Measurements from ENCODE around the gene DAD1.
A peak's percentile ranks its signal among the peaks of the same experiment; 100 is the strongest.
"Not testable (repeated sequence)": the region's sequence is repeated elsewhere in the genome, so short reads cannot be mapped to it uniquely, and the experiment has no call there.

The DAD1 gene

DNA sequence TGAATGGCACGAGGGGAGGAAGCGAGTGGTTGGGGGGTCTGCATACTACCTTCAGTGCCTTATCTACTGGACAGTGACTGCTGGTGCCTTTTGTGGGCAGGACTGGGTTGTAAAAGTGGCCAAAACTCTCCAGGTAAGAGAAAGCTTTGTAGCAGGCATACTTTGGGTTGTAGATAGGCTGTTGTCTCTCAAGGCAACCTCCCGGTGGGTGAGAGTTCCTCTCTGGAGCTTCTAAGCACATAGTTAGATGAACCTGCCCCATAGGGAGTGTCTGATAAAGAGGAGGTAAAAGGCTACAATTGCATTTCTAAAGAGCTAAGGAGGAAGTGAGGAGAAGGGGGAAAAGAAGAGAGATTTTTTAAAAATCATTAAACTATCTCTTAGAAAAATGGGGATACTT, 4.2 kb upstream of the DAD1 start:
- peaks cover 7% of the 10 kb centered on the region for H3K79me2 ChIP-seq (ENCODE audit: insufficient read depth, low read length)
- no peak overlapping the region for H3K4me2 ChIP-seq (ENCODE audit: low read depth, low read length, poor library complexity, severe bottlenecking)
- no peak overlapping the region for H3K27ac ChIP-seq (ENCODE audit: low read depth, low read length)
- H3K27me3 ChIP-seq (ENCODE audit: low read length) = no peaks in the 10 kb centered on the region
- TF ChIP-seq, protein P1, sequence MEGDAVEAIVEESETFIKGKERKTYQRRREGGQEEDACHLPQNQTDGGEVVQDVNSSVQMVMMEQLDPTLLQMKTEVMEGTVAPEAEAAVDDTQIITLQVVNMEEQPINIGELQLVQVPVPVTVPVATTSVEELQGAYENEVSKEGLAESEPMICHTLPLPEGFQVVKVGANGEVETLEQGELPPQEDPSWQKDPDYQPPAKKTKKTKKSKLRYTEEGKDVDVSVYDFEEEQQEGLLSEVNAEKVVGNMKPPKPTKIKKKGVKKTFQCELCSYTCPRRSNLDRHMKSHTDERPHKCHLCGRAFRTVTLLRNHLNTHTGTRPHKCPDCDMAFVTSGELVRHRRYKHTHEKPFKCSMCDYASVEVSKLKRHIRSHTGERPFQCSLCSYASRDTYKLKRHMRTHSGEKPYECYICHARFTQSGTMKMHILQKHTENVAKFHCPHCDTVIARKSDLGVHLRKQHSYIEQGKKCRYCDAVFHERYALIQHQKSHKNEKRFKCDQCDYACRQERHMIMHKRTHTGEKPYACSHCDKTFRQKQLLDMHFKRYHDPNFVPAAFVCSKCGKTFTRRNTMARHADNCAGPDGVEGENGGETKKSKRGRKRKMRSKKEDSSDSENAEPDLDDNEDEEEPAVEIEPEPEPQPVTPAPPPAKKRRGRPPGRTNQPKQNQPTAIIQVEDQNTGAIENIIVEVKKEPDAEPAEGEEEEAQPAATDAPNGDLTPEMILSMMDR (IDR thresholded peaks at IDR 0.05; ENCODE audit: insufficient read depth, low read length, poor library complexity, severe bottlenecking) = no peak
- no peaks in the 10 kb centered on the region for H4K20me1 ChIP-seq (ENCODE audit: low read depth, low read length)
- H2AFZ ChIP-seq (ENCODE audit: low read depth, low read length, severe bottlenecking) = no peak overlapping the region
- no peak overlapping the region for H3K9ac ChIP-seq (ENCODE audit: low read length)
- no peak overlapping the region for H3K4me3 ChIP-seq (ENCODE audit: insufficient read depth, low read length, poor library complexity, severe bottlenecking)
- H3K9me3 ChIP-seq (ENCODE audit: insufficient read depth, low read length) = no peaks in the 10 kb centered on the region
- no peaks in the 10 kb centered on the region for H3F3A ChIP-seq (ENCODE audit: insufficient read depth)
- no peaks in the 10 kb centered on the region for H3K36me3 ChIP-seq (ENCODE audit: low read length)
- no peaks in the 10 kb centered on the region for H3K9me2 ChIP-seq (replicated peaks; ENCODE audit: insufficient read depth, low read length)

DNA sequence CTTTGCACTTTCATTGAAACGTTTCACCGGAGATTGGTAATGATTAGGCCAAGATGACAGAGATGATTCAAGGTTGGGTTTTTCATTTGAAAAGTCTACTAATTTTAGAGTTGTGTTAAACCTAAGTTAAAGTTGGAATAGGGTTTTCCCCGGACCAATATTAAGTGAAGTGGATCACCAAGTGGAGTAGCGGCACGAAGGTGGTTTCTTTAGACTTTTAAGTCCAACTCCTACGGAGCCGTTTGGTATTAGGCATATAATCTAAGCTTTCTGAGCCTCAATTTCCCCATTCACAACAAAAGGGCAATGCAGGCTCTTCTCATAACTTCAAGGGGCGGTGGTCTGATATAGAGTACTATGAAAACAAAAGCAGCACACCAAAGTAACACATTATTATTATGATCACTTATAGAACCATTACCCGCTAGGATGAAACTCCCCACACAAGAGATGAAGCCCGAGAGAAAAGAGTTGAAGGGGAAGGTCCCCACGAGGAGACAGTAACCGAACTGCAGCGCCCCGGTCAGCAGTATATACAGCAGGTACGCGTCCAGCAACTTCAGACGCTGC, 413 bp downstream of the DAD1 start:
- peaks cover 49% of the 10 kb centered on the region for H3K79me2 ChIP-seq (ENCODE audit: insufficient read depth, low read length)
- H3K9me3 ChIP-seq (ENCODE audit: insufficient read depth, low read length) = no peaks in the 10 kb centered on the region
- TF ChIP-seq, protein P1 (IDR thresholded peaks at IDR 0.05; ENCODE audit: insufficient read depth, low read length, poor library complexity, severe bottlenecking) = no peak
- TF ChIP-seq EZH2phosphoT487 (conservative IDR thresholded peaks at IDR 0.05; ENCODE audit: low read length) = no peak
- peaks cover 2% of the 10 kb centered on the region; the same call in 1 of the 2 replicates for H3K36me3 ChIP-seq (ENCODE audit: low read length)
- no peaks in the 10 kb centered on the region for H4K20me1 ChIP-seq (ENCODE audit: low read depth, low read length)
- H3K4me3 ChIP-seq (ENCODE audit: insufficient read depth, low read length, poor library complexity, severe bottlenecking) = peak overlapping the region; percentile 95
- peak overlapping the region; percentile 20 for H2AFZ ChIP-seq (ENCODE audit: low read depth, low read length, severe bottlenecking)
- peak overlapping the region; percentile 96 for H3K4me2 ChIP-seq (ENCODE audit: low read depth, low read length, poor library complexity, severe bottlenecking)
- no peaks in the 10 kb centered on the region for H3K9me2 ChIP-seq (replicated peaks; ENCODE audit: insufficient read depth, low read length)
- H3K27ac ChIP-seq (ENCODE audit: low read depth, low read length) = peak overlapping the region; percentile 57
- no peaks in the 10 kb centered on the region for H3K27me3 ChIP-seq (ENCODE audit: low read length)
- H3K9ac ChIP-seq (ENCODE audit: low read length) = peak overlapping the region; percentile 87
- peaks cover under 1% of the 10 kb centered on the region; the same call in 1 of the 2 replicates for H3F3A ChIP-seq (ENCODE audit: insufficient read depth)

DNA sequence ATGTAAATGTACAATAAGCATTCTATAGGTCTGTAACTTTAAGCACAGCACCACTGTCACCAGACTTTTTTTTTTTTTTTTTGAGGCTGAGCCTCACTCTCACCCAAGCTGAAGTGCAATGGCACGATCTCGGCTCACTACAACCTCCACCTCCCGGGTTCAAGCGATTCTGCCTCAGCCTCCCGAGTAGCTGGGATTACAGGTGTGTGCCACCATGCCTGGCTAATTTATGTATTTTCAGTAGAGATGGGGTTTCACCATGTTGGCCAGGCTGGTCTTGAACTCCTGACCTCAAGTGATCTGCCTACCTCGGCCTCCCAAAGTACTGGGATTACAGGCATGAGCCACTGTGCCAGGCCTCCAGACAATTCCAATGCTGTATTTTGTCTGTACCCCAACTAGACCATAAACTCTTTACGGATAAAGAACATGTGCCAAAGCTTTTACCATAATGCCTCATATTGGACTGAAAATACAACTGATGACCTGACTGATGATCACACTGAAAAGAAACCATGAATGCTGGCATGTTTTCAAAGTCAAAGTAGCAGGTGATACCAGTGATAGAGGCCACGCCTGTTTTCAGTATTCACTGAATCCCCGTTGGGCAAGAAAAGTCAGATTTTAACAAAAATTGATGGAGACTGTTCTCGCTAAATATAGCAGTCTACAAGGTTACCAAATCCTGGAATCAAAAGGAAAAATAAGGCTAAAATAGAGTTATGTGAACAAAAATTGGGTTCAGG, 1.2 kb downstream of the DAD1 start:
- H3F3A ChIP-seq (ENCODE audit: insufficient read depth); H3K36me3 ChIP-seq (ENCODE audit: low read length); H3K27me3 ChIP-seq (ENCODE audit: low read length); H3K9me2 ChIP-seq (replicated peaks; ENCODE audit: insufficient read depth, low read length); H2AFZ ChIP-seq (ENCODE audit: low read depth, low read length, severe bottlenecking); H4K20me1 ChIP-seq (ENCODE audit: low read depth, low read length); H3K9me3 ChIP-seq (ENCODE audit: insufficient read depth, low read length); H3K27ac ChIP-seq (ENCODE audit: low read depth, low read length): not testable (repeated sequence)
- H3K9ac ChIP-seq (ENCODE audit: low read length) = peak overlapping the region; percentile 87
- peak overlapping the region; percentile 96 for H3K4me2 ChIP-seq (ENCODE audit: low read depth, low read length, poor library complexity, severe bottlenecking)
- peaks cover 57% of the 10 kb centered on the region for H3K79me2 ChIP-seq (ENCODE audit: insufficient read depth, low read length)
- peak overlapping the region; percentile 95 for H3K4me3 ChIP-seq (ENCODE audit: insufficient read depth, low read length, poor library complexity, severe bottlenecking)

DNA sequence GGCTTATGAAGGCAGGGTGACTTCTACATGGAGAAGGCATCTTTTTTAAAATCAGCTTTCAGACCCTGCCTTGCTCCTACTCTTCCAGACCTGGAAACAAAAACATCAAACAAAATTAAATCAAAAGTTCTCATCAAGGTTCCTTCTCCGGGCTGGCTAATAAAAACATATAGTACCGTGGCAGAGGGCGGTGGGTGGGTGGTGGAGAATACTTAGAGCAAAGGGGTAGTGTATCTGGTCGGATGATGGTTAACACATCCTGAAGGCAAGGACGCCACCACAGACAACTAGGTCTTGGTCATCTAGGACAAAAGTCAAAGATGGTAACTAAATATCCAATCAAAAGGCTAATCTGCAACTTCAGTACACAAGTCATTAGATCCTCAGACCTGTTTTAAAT, 1.8 kb downstream of the DAD1 start:
- Histone ChIP-seq H3K27ac (ENCODE audit: low read depth, low read length) (no peak overlapping the region), H3K79me2 (ENCODE audit: insufficient read depth, low read length) (peaks cover 61% of the 10 kb centered on the region), H3K9me2 (replicated peaks; ENCODE audit: insufficient read depth, low read length) (no peaks in the 10 kb centered on the region), H3K9ac (ENCODE audit: low read length) (no peak overlapping the region), H3K36me3 (ENCODE audit: low read length) (peaks cover 2% of the 10 kb centered on the region; the same call in 1 of the 2 replicates), H3K4me3 (ENCODE audit: insufficient read depth, low read length, poor library complexity, severe bottlenecking) (no peak overlapping the region), H3K27me3 (ENCODE audit: low read length) (no peaks in the 10 kb centered on the region), H4K20me1 (ENCODE audit: low read depth, low read length) (no peaks in the 10 kb centered on the region), H2AFZ (ENCODE audit: low read depth, low read length, severe bottlenecking) (no peak overlapping the region), H3K4me2 (ENCODE audit: low read depth, low read length, poor library complexity, severe bottlenecking) (peak overlapping the region; percentile 96), H3F3A (ENCODE audit: insufficient read depth) (peaks cover 5% of the 10 kb centered on the region; the same call in 1 of the 2 replicates), H3K9me3 (ENCODE audit: insufficient read depth, low read length) (no peaks in the 10 kb centered on the region)
- TF ChIP-seq EZH2phosphoT487 (conservative IDR thresholded peaks at IDR 0.05; ENCODE audit: low read length) = no peak
- TF ChIP-seq, protein P1 (IDR thresholded peaks at IDR 0.05; ENCODE audit: insufficient read depth, low read length, poor library complexity, severe bottlenecking) = no peak
